ENCODE measurements around the gene RGS6.

The RGS6 gene

GRCh38 chr14:72081137-72081536 lies 148.9 kb downstream of the RGS6 start:
- DNase-seq (ENCODE audit: low spot score), result no peak

GRCh38 chr14:72084935-72085334 lies 152.7 kb downstream of the RGS6 start:
- DNase-seq (ENCODE audit: low spot score), result no peak

- DNase-seq (ENCODE audit: low spot score), result no peak
These were observed 157.4 kb downstream of the RGS6 start for GRCh38 chr14:72089625-72090024.

GRCh38 chr14:72094844-72095582 lies 162.8 kb downstream of the RGS6 start:
- DNase-seq (ENCODE audit: low spot score), result no peak

- no peak for DNase-seq (ENCODE audit: low spot score)
These were observed 165.0 kb downstream of the RGS6 start for GRCh38 chr14:72097173-72097783.

- no peak for DNase-seq (ENCODE audit: low spot score)
These were observed 166.0 kb downstream of the RGS6 start for GRCh38 chr14:72098210-72098609.

GRCh38 chr14:72099566-72099965 lies 167.3 kb downstream of the RGS6 start:
- DNase-seq (ENCODE audit: low spot score), result no peak

GRCh38 chr14:72104011-72104613 lies 171.9 kb downstream of the RGS6 start:
- no peak for DNase-seq (ENCODE audit: low spot score)

- DNase-seq (ENCODE audit: low spot score), result no peak
These were observed 179.7 kb downstream of the RGS6 start for GRCh38 chr14:72111911-72112310.

- DNase-seq (ENCODE audit: low spot score), result no peak
These were observed 186.6 kb downstream of the RGS6 start for GRCh38 chr14:72118841-72119240.

- DNase-seq (ENCODE audit: low spot score), result no peak
These were observed 188.1 kb downstream of the RGS6 start for GRCh38 chr14:72120315-72120714.

- no peak for DNase-seq (ENCODE audit: low spot score)
These were observed 191.5 kb downstream of the RGS6 start for GRCh38 chr14:72123755-72124154.

GRCh38 chr14:72124171-72124570 lies 191.9 kb downstream of the RGS6 start:
- no peak for DNase-seq (ENCODE audit: low spot score)

- DNase-seq (ENCODE audit: low spot score), result no peak
These were observed 193.9 kb downstream of the RGS6 start for GRCh38 chr14:72126091-72126490.

- no peak for DNase-seq (ENCODE audit: low spot score)
These were observed 194.3 kb downstream of the RGS6 start for GRCh38 chr14:72126561-72126960.

GRCh38 chr14:72128629-72129028 lies 196.4 kb downstream of the RGS6 start:
- DNase-seq (ENCODE audit: low spot score), result no peak

- no peak for DNase-seq (ENCODE audit: low spot score)
These were observed 197.1 kb downstream of the RGS6 start for GRCh38 chr14:72129291-72129690.

- no peak for DNase-seq (ENCODE audit: low spot score)
These were observed 208.9 kb downstream of the RGS6 start for GRCh38 chr14:72141084-72141483.

- no peak for DNase-seq (ENCODE audit: low spot score)
These were observed 210.1 kb downstream of the RGS6 start for GRCh38 chr14:72142328-72142727.

GRCh38 chr14:72146241-72146640 lies 214.0 kb downstream of the RGS6 start:
- DNase-seq (ENCODE audit: low spot score), result no peak

GRCh38 chr14:72154645-72155378 lies 222.6 kb downstream of the RGS6 start:
- DNase-seq (ENCODE audit: low spot score), result no peak

GRCh38 chr14:72155379-72155993 lies 223.3 kb downstream of the RGS6 start:
- DNase-seq (ENCODE audit: low spot score), result no peak
